ENCODE results near the gene METAP1D. TPM values are rescaled to one million over a fixed set of nuclear protein-coding genes. Genes with fewer than 3 reads are reported as not detected.

Gene METAP1D
- total RNA-seq (2021) = 4.7 to 6.0 TPM (median 5.1 TPM) in 3 replicates
- Bru-seq, nascent RNA = percentile 61 among the genes with signal in this experiment
- long read RNA-seq, experiment 1, transcript METAP1D-201 (10 exons, 3,419 nt) = major isoform, 7 of 24 reads
- long read RNA-seq, experiment 1, partial matches to known transcripts = 4 of 24 reads
- long read RNA-seq, experiment 1, other reads (novel, unspliced or antisense) = 9 of 24 reads
- long read RNA-seq, experiment 2, partial matches to known transcripts = 3 of 7 reads
- long read RNA-seq, experiment 2, other reads (novel, unspliced or antisense) = 3 of 7 reads
- long read RNA-seq, experiment 3, transcript METAP1D-201 (10 exons, 3,419 nt) = major isoform, 12 of 25 reads
- long read RNA-seq, experiment 3, transcript METAP1D-206 (3 exons, 929 nt) = minor isoform, 8 of 25 reads
- long read RNA-seq, experiment 3, partial matches to known transcripts = 1 of 25 reads
- long read RNA-seq, experiment 3, other reads (novel, unspliced or antisense) = 4 of 25 reads

GRCh38 chr2:171999604-172000469 lies at the start of gene METAP1D:
METAP1D (plus strand) TSS chr2:171999953; CDS start chr2:171999970, 17 bp downstream.
- peak within 1 kb of the TSS; percentile 99 for H3K27ac Mint-ChIP-seq
- DNase-seq (ENCODE audit: low spot score) = peak; percentile 95
- peaks cover 17% of the 10 kb centered on the region for H3K27me3 Mint-ChIP-seq (ENCODE audit: low read depth)
- ChIA-PET POLR2A (no interaction called here), CTCF (interaction anchor here (1.3 kb wide), 1 partner anchor 127 kb away, joined by 3 read pairs; no protein-coding TSS in a partner anchor)
- ATAC-seq = peak; percentile 98
- H3K9me3 Mint-ChIP-seq = no peaks in the 10 kb centered on the region
- H3K4me3 Mint-ChIP-seq = peak within 1 kb of the TSS; percentile 96
- H3K4me1 Mint-ChIP-seq = peaks cover 15% of the 10 kb centered on the region
- H3K36me3 Mint-ChIP-seq = no peaks in the 10 kb centered on the region
- TF ChIP-seq ZBTB21 (CRISPR knock-in tag; IDR thresholded peaks at IDR 0.05; ENCODE audit: borderline replicate concordance) (no peak), ZNF423 (CRISPR knock-in tag; IDR thresholded peaks at IDR 0.05) (0 out of 2 replicates have a peak, but pooled peaks have one; percentile 25), AR (CRISPR knock-in tag; IDR thresholded peaks at IDR 0.05) (no peak), IRF1 (CRISPR knock-in tag; IDR thresholded peaks at IDR 0.05) (peak; percentile 88), FOXK1 (CRISPR knock-in tag; IDR thresholded peaks at IDR 0.05) (peak; percentile 95), ZBTB43 (CRISPR knock-in tag; IDR thresholded peaks at IDR 0.05) (peak; percentile 23; the same call in 1 of the 2 replicates), ZNF121 (CRISPR knock-in tag; IDR thresholded peaks at IDR 0.05) (0 out of 2 replicates have a peak, but pooled peaks have one; percentile 16), ZMAT4 (CRISPR knock-in tag; IDR thresholded peaks at IDR 0.05) (peak; percentile 12; the same call in 1 of the 2 replicates), ZNF219 (CRISPR knock-in tag; IDR thresholded peaks at IDR 0.05; ENCODE audit: borderline replicate concordance) (no peak), USF2 (CRISPR knock-in tag; IDR thresholded peaks at IDR 0.05) (peak; percentile 99), PREB (CRISPR knock-in tag; IDR thresholded peaks at IDR 0.05; ENCODE audit: borderline replicate concordance) (no peak), JAZF1 (CRISPR knock-in tag; IDR thresholded peaks at IDR 0.05) (no peak), ZNF512 (CRISPR knock-in tag; IDR thresholded peaks at IDR 0.05; ENCODE audit: borderline replicate concordance) (no peak), MAX (CRISPR knock-in tag; IDR thresholded peaks at IDR 0.05) (peak; percentile 99), USF1 (CRISPR knock-in tag; IDR thresholded peaks at IDR 0.05) (peak; percentile 98), ZNF416 (CRISPR knock-in tag; IDR thresholded peaks at IDR 0.05) (0 out of 2 replicates have a peak, but pooled peaks have one; percentile 31), ZNF532 (CRISPR knock-in tag; IDR thresholded peaks at IDR 0.05; ENCODE audit: borderline replicate concordance) (0 out of 2 replicates have a peak, but pooled peaks have one; percentile 20)

All from WTC11 (cell line).